Activated CD4-positive, alpha-beta T cell treated with anti-CD3 and anti-CD28 coated beads, Interleukin-2, amount 50 U/mL, for 16 hours (primary cell): ENCODE results near the gene SLFN12L.
"Not testable (repeated sequence)": the region's sequence is repeated elsewhere in the genome, so short reads cannot be mapped to it uniquely, and the experiment has no call there.

ENCODE experiments used
- DNase-seq: peaks from one replicate; pipeline ENCODE4 v3.0.0-alpha.2; 2020

Gene SLFN12L

DNA sequence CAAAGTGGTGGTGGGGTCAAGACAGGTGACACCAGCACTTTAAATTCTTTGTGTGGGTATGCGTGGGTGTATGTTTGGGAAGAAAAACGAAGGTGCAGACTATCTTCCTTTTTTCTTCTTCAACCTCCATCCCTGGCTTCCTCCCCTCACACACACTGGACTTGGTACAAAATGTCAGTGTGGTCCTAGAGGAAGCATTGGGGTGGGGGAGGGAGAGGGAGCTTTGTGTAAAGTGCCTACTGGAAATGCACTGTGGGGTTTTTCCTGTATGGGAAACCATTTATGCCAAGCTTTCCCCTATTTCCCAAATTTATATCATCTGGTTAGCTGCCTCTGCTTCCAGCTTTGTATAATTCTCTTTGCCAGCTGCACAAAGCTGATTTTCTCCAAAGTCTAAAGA lies 44.4 kb downstream of the SLFN12L start:
- no peak for DNase-seq

DNA sequence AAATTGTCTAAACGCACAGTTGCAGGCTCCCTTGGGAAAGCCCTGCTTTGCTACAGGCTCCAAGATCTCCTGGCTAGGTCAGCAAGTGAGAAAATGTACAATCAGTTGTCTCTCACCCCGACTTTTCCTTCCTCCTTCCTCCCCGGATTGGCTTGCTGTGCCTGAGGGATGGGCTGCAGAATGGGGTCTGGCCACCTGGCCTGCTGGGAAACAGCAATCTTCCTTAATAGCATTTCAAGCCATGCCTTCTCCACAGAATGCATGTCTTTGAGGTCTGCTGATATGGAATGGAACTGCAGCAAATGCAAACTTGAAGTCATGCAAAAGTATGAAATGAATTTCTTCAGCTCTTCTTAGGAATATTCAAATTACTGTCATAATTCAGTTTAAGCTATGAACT lies 46.1 kb downstream of the SLFN12L start:
- no peak for DNase-seq

DNA sequence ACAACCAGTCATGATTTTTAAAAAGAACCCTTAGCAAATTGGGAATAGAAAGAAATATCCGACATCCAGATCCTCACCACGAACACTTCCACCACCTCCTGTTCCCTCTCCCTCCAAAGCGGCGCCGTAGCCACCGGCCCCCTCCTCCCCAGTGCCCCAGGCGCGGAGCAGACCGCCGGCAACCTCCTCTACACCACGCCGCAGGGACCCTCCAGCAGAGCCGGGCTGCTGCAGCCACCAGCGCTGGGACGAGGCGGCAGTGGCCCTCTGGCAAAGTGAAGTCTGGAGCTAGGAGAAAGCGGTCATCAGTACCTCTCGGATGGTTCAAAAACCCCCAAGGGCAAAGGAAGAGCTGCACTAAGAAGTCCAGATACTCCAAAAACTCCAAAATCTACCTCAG lies 47.5 kb downstream of the SLFN12L start:
- DNase-seq = no peak

DNA sequence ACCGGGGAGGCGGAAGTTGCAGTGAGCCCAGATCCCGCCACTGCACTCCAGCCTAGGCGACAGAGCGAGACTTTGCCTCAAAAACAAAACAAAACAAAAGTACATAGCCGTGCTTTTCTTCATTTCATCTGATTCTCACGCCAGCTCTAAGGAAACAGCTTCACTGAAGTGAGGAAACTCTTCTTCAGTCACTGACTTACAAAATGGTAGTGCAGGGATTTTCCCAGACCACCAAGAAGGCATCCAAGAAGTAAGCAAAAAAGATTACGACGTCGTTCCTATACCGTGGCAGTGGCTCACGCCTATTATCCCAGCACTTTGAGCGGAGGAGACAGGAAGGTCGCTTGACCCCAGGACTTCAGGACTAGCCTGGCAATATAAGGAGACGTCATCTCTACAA lies 48.5 kb downstream of the SLFN12L start:
- DNase-seq = no peak

DNA sequence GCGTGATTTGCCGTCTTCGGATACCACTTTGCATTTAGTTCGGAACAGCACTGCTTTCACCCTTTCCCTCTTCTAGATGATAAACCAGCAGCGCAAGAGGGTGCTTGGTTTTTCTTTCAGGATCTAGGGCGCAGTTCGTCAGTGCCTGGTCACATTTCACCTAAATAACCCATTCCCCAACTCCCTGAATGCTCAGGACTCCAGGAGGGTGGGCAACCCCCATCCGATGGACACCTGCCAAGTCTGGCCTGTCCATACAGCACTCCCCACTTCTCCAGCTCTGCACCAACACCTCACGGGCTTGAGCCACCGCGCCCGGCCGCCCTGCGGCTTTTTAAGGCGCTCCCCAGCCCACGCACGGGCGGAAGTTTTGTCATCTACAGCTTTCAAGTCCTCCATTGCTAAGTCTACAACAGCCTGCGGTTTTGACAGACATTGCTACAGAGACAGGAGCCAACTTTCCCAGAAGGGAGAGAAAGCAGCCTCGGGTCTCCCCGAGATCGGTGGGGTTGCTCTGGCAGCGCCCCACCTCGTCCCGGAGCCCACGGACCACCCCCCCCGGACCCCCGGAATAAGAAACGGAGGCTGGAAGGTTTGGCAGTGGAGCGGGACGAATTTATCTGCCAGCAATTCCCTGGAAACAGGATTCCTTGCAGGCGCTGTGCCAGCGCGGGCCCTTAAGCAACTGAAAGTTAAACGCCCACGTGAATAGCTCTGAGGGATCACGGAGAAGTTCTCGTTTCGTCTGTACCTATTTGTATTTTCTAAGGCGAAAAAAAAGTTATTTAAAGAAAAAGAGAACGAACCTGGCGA lies 50.4 kb downstream of the SLFN12L start:
- peak; percentile 86 for DNase-seq

DNA sequence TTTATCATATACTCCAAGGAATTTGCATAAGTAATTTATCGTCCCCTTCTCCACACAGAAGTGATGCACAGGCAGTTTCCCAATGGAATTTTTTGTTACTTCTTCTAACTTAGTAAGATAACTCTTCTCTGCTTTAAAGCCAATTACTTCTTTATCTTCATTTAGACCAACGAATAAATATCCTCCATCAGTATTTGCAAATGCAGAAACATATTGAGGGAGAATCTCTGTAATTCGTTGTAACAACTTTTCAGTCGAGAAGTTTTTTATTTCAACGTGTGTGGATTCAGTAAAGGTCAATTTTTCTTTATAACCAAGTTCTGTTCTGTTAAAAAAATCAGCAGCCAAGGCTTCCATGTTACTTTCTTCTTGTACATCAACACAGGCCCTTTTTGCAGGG lies 58.2 kb downstream of the SLFN12L start:
- no peak for DNase-seq

DNA sequence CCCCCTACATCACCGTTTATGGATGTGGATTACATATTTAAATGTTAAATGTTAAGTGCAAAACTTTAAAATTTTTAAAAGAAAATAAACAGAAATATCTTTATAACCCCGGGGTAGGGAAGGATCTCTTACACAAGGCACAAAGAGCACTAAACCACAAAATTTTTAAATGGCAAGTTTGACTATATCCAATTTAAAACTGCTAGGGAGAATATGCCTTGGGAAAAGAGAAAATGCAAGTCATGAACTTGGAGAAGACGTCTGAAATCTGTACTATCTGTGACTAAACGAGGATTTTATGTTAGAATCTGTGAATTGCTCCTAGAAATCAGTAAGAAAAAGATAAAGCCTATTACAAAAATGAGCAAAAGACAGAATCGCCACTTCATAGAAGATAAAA lies 60.2 kb downstream of the SLFN12L start:
- no peak for DNase-seq

DNA sequence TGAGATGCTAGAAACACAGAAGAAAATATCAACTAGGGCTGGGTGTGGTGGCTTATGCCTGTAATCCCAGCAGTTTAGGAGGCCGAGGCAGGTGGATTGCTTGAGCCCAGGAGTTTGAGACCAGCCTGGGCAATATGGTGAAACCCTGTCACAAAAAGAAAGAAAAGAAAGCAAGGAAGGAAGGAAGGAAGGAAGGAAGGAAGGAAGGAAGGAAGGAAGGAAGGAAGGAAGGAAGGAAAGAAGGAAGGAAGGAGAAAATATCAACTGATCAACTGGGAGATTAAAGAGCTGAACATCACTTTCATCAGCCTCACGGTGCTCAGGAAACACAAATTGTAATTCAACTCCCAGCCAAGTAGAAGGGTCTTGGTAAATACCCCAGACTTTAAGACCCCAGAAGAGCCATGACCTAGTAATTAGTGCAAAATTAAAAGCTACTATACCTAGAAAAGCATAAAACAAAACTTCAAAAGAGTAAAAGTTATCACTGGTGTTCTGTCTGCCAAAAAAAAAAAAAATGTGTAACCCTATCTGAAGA lies 61.1 kb downstream of the SLFN12L start:
- no peak for DNase-seq

DNA sequence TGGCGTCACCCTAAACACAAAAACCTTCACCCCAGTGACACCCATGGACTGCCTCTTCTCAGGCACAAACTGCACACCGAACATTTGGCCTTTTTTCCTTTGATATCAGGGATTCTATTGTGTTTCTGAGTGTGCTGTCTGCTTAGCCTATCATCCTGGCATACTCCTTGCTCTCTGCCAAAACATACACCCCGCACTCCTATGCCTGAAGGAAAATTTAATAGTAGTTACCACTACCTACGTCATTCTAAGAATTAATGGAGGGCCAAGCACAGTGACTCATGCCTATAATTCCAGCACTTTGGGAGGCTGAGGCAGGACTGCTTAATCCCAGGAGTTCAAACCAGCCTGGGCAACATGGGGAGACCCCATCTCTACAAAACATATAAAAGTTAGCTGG lies 69.0 kb downstream of the SLFN12L start:
- no peak for DNase-seq

DNA sequence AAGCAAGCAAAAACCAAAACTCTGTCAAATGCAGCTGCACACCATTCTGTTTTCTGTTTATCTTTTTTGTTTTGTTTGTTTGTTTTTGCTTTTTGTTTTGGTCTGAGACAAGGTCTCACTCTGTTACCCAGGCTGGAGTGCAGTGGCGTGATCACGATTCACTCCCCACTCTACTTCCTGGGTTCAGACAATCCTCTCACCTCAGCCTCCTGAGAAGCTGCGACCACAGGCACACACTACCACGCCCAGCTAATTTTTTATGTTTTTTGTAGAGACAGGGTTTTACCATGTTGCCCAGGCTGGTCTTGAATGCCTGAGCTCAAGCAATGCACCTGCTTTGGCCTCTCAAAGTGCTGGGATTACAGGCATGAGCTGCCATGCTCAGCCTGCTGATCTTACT lies 69.7 kb downstream of the SLFN12L start:
- DNase-seq = peak; percentile 4

DNA sequence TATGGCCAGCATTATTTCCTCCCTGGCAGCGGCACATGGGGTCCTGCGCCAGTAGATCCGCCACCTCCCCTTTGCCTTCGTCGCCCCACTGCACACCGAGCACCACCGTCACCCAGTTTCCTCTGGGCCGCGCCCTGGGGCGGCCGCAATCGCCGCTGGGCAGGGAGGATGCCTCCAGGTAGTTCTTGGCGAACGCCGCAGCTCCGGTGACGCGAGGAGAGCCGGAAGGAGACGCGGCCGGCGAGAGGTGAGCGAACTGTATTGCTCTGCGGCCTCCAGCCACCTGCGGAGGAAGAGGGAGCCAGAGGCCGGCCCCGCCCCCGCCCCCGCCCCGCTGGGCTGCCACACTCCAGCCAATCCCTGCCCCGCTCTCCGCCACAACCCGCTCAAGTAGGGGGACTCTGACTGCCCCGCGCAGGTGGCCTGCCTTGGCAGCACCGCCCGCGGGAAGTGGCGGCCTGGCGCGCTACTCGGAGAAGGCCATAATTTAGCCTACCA lies 77.1 kb downstream of the SLFN12L start:
- DNase-seq = peak; percentile 49

DNA sequence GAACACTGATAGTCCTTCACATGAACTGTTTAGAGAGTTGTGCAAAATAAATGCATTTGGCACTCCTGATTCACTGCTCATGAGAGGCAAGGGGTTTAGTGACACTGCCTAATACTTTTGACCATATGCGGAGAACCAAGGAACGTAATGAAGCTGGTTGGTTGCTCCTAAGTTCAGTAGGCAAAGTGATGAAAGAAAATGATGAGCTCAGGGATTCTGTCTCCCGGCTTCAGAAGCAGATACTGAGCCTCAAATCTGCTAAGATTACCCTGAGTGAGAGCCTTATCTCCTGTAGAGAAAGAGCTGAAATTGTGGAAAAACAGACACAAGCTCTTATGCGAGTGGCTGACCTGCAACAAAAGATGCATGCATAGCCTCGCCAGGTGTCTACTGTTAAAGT lies 83.4 kb downstream of the SLFN12L start:
- not testable (repeated sequence) for DNase-seq

DNA sequence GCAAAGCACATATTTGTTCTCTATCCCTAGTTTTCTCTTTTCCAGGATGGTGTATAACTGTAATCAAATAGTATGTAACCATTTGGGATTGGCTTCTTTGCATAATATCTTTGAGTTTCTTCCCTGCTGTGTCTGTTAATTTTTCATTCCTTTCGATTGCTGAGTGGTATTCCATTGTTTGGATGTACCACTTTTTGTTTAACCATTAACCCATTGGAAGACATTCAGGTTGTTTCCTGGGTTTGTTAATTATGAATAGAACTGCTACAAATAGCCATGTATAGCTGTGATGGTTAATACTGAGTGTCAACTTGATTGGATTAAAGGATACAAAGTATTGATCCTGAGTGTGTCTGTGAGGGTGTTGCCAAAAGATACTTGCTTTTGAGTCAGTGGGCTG lies 84.3 kb downstream of the SLFN12L start:
- DNase-seq = no peak

DNA sequence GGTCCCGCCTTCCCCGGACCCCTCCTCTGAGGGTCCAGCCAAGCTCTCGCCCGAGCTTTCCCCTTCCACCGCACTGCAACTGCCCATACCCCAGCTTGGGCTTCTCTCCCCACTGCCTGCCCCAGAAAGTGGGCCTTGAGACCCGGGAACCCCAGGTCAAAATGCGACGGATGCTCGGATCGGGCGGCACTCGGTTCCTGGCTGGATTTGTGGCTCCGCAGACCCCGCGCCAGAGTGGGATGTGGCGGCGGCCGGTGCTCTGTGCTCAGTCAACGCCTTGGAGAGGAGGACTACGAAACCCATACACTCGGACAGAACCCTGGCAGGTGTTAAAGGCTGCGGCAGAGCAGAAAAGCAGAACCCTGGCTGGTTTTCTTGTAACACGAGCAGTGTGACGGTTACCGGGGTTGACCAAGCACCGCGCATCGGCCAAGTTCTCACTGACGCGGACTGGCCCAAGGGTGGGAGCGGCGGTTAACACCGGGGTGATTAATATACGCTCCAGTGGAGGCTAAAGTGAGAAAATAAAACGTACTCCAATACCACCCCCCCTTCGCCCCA lies 88.0 kb downstream of the SLFN12L start:
- DNase-seq = no peak

DNA sequence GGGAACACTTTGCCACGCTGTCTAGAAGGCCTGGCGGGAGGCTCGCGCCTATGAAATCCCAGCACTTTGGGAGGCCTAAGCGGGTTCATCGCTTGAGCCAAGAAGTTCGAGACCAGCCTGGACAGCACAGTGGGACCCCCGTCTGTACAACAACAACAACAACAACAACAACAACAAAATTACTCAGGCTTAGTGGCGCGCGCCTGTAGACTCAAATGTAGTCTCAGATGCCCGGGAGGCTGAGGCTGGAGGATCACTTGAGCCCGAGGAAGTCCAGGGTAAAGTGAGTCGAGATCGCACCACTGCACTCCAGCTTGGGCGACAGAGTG lies 88.6 kb downstream of the SLFN12L start:
- DNase-seq = no peak

DNA sequence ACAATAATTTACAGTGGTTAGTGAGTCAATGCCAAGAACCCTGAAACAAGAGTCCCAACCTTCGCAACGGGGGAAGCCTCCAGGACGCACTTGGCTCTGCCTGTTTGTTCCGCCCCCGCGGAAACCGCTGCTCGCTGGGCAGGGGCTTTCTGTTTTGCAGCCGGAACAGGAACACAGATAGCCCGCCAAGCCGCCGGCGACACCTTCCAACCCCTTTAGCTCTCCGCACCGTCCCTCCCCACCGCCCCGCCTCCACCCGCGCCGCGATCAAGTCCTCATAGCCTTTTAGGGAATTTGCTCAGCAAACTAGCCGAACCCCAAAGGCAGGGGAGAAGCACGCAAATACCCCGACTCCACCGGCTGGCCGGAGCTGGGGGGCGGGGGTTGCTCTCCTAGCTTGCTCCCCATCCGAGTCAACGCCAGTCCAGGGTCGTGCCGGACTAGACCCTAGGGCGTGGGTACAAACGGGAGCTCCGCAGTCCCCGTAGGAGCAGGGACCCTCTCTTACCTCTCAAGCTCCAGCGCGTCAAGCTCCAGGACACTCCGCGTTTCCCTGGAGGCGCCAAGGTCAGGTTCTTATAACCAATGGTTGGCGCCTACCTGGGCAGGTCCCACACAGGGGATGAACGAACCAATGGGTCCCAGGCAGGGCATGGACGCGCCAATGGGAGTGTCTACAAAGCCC lies 89.1 kb downstream of the SLFN12L start, which contains the start of gene SLFN13:
Gene SLFN13 (minus strand): TSS at position 553 of the 685 bp plus-strand sequence. CDS start 3,086 bp downstream, outside the sequence.
- DNase-seq = peak; percentile 94

DNA sequence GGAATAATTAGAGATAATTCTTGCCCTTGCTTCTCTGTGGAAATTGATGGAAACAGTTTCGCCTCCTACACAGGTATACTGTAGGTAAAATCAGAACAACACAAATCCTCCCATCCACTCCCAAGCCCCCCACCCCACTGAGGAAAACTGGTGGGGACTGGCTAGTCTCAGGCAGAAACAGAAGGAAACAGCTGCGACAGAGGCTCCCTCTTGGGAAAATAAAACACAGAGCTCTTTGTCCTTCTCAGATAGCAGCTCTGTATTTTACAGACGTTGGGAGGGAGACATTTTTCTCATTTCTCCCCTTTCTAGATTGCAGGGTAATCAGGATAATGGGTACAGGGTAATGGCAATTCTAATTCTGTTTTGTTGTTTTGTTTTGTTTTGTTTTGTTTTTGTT lies 90.0 kb downstream of the SLFN12L start:
- no peak for DNase-seq

DNA sequence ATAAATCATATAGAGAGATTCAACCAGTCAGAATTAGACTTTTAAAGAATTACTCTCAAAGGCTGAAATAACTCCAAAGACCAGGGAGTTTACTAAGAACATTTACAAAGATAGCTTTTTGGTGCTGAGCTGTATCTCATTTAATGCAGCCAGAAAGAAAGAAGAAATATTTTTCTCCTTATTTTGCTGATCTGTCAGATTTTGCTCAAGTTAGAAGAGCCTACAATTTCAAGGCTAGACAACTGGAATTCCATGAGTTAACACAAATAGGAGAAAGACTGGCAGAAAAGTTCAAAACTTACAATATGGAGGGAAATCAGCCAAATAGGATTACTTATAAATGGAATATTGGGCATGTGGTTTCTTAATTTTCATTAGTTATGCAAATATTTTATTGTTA lies 99.0 kb downstream of the SLFN12L start:
- no peak for DNase-seq

DNA sequence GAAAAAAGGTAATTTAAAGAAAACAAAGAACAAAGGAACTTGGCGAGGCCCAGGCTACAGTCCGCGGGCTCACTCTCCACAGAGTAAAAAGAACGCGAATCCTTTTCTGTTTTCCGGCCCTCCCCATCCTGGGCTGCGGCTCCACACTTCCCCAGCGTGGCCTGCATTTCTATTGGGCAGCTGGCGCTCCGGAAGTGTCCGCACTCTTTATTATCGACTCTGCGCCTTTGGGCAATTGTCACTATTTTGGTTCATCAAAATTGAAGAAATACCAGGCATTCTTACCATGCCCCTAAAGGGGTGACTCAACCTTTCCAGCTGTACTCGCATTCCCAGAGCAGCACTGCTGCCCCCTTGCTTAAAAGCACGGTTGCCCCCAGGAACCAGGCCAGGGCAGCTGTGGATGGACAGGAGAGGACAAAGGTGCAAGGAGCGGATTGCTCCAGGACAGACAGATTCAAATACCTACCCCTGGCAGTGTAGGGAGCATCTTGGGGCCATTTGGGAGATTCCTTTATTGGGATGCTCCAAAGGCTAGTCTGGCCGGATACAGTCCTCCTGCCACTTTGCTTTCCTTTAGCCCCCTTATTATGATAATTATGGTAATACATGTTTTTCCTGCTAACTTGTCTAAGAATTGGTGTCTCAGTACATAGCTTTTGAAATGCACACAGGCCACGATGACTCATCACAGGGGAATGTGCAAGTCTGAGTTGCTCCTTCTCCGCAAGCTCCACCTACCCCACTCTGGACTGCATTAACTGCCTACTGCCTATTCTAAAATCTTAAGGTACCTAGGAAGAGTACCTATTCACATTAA lies 104.2 kb downstream of the SLFN12L start:
- DNase-seq = peak; percentile 86

DNA sequence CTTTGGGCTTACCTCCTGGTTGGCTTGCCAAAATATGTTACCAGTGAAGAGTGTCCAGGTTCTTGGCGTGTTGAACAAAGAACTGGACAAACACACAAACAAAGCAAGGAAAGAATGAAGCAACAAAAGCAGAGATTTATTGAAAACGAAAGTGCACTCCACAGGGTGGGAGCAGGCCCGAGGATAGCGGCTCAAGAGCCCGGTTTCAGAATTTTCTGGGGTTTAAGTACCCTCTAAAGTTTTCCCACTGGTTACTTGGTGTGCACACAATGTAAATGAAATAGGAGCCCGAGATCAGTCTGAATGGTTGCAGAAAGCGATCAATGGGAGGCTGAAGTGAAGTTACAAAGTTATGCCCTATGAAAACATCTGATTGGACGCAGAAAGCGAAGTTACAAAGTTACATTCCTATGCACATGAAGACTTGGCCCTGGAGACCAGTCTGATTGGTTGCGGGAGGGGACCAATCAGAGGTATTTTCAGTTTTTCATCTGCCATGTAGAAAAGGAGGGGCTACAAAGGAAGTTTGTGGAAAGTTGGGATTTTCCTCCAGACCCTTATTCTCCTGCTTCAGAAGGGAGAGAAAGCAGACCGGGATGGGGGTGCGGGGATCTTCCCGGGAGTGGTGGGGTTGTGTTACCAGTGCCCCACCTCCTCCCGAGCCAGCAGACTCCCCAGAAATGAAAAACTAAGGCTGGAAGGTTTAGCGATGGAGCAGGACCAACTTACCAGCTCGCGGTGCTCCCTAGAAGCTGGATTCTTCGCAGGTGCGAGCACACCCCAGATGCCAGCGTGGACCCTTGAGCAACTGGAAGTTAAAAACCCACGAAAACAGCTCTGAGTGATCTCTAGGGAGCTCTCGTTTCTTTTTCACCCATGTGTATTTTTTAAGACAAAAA lies 105.1 kb downstream of the SLFN12L start, which contains the start of gene SLFN12:
Gene SLFN12 (minus strand): TSS at position 325 of the 899 bp plus-strand sequence. CDS start 9,472 bp downstream, outside the sequence.
- peak; percentile 78 for DNase-seq

DNA sequence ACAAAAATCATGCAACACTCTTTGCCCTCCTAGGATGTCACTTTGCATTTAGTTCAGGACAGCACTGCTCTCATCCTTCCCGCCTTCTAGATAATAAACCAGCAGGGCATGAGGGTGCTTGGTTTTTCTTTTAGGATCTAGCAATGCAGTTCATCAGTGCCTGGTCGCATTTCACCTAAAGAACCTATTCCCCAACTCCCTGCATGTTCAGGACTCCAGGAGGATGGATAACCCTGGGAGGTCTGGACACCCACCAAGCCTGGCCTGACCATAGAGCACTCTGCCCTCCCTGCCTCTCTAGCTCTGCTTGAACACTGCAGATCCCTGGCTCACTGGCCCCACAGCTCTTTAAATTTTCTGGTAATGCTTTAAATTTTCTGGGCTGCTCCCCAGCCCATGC lies 107.8 kb downstream of the SLFN12L start:
- no peak for DNase-seq

DNA sequence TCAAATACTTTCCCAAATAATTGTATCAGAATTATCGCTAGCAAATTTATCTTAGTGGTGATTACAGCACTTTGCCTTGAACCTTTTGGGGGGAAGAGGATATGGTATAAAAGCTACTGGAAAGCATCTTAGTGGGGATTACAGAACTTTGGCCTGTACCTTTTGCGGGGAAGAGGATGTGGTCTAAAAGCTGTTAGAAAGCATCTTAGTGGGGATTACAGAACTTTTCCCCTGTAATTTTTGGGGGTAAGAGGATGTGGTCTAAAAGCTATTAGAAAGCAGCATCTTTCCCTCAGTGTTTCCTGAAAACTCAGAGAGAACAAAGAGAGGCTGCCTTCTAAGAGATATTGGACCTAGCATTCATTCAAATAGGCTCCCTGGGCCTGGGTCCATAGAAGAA lies 109.2 kb downstream of the SLFN12L start:
- peak; percentile 10 for DNase-seq
